AG10803 (cell line): ENCODE measurements around the gene VWA2.

Experiments
- DNase-seq: peaks from one replicate; pipeline ENCODE4 v3.0.0; 2010; ENCODE audit warnings: low read depth
- H3K4me3 ChIP-seq: 2 replicates; pipeline ENCODE4 v1.5.1; 2011; ENCODE audit warnings: mild to moderate bottlenecking, low read length, control low read depth
- TF ChIP-seq, protein P1 (sequence below): conservative IDR thresholded peaks from 2 replicates; pipeline ENCODE4 v1.5.1; 2011; ENCODE audit warnings: mild to moderate bottlenecking, low read length, control low read depth, inconsistent platforms

Gene VWA2

DNA sequence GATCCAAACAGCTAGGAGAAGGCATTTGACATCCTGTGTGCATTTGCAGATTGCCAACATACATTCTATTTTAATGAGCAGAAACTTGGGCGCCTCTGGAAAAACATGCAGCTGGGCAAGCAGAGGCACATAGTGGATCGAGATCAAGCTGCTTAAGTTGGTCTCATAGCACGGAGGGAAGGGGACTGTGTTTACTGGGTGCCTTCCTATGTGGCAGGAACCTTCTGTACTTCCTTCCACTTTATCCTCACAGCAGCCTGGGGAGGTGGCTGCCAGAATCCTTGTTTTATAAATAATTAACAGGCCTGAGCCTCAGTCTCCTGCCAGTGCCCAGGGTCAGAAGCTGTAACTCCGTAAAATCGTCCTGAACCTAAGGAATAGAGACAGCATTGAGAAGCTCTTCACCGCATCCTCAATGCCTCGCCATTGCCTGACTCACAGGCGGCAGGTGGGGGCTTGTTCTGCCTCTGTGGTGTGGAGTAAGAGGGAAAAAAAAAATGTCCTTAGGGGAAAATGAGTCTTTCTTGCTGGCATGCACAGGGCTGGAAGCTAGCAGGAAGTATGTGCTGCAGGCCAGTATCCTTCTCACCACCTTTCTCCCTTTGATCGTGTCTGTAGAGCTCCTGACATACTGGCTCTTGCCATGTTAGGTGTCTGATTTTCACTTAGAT, 6.2 kb downstream of the VWA2 start:
- no peak for DNase-seq
- TF ChIP-seq, protein P1, sequence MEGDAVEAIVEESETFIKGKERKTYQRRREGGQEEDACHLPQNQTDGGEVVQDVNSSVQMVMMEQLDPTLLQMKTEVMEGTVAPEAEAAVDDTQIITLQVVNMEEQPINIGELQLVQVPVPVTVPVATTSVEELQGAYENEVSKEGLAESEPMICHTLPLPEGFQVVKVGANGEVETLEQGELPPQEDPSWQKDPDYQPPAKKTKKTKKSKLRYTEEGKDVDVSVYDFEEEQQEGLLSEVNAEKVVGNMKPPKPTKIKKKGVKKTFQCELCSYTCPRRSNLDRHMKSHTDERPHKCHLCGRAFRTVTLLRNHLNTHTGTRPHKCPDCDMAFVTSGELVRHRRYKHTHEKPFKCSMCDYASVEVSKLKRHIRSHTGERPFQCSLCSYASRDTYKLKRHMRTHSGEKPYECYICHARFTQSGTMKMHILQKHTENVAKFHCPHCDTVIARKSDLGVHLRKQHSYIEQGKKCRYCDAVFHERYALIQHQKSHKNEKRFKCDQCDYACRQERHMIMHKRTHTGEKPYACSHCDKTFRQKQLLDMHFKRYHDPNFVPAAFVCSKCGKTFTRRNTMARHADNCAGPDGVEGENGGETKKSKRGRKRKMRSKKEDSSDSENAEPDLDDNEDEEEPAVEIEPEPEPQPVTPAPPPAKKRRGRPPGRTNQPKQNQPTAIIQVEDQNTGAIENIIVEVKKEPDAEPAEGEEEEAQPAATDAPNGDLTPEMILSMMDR: no peak
- H3K4me3 ChIP-seq: no peak overlapping the region

DNA sequence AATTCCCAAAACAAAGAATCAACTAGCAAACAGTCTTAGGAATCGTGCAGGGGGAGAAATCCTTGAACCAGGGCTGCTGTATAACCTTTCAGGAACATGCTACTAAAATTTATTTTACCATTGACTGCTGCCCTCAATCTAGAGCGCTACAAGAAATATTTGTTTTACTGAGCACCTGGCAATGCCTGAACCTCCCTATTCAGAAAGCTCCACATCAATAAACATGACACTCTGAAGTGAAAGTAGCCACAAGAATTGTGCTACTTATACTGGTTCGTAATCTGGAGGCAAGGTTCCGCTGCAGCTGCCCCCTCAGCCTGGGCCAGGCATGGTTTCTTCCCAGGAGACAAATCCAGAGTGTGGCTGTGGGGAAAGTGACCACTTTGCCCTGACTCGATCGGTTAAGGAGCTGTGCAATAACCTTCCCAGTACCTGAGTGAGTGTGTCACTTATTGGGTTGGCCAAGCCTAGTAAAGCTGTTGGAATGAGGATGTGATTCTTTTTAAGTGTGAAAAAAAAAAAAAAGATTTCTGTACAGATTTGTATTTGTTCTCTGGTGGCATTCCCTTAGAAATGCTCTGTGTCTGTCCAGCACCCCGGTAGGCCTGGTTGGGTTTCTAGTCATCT, 7.7 kb downstream of the VWA2 start:
- DNase-seq: no peak
- TF ChIP-seq, protein P1: no peak
- H3K4me3 ChIP-seq: no peak overlapping the region

DNA sequence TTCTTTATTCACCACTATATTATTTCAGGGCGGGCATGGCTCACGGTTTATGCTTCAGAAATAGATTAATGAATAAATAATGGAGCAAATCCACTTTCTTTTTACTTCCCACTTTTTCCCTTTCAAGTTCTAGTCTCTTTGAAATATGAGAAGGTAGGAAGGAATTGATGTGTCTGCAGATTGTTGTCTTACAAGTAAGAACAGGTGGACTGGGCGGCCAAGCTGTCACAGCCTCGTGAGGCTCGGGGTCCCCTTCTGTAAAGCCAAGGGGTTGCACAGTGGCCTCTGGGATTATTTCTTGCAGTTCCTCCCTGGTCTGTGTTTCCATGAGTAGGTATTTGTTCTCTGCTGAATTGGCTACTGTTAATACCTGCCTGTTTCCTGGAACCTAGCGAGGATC, 11.2 kb downstream of the VWA2 start:
- H3K4me3 ChIP-seq: no peak overlapping the region
- no peak for DNase-seq
- TF ChIP-seq, protein P1: no peak

DNA sequence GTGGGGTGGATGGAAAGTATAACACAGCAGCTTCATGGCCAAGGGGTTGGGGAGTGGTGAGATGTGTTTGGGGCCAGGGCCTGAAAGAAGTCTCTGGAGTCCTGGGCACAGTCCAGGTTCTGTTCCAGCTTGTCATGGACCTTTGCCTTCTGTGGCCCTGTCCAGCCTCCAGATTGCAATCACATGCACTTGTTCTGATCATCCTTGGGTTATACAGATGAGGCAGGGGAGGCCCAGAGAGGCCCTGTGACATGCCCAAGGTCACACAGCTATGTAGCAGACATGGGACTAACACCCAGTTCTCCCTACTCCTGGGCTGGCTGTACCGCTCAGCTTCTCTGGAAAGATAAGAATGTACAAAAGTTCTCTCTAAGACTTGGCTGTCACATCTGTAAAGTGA, 11.7 kb downstream of the VWA2 start:
- TF ChIP-seq, protein P1: no peak
- no peak for DNase-seq
- no peak overlapping the region for H3K4me3 ChIP-seq

DNA sequence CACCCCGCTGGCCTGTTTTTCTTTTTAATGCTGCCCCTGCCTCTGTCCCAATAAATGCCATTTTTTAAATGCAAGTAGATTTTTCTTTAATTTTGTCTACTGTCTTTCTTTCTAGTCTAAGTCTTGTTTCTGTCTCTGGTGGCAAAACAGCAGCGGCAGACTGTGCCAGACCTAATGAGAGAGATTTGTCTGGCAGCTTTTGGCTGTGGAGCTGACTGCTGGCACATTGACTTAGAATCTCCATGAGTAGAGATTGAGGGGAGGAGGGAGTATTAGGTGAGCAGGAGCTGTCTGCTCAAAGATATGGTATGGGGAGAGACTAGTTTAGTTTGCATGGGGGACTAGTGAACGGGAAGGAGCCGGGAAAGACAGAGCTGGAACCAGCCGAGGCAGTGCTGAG, 13.0 kb downstream of the VWA2 start:
- no peak for DNase-seq
- H3K4me3 ChIP-seq: no peak overlapping the region
- TF ChIP-seq, protein P1: no peak

DNA sequence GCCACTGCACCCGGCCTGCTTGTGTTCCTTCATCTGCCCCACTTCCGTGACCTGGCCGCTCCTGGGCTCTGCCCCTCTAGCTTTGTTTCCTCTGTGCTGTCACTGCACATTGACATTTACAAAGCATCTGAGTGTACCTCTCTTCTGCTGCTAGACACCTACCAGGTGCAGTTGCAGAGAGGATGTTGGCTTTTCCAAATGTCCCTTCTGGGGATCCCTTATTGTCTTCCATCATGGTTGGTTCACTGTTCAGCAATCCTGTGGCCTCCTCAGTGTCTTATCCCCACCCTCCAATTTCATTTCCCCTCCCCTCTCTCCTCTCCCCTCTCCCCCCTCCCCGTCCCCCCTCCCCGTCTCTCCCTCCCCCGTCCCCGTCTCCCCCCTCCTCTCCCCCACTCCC, 13.8 kb downstream of the VWA2 start:
- no peak for DNase-seq

DNA sequence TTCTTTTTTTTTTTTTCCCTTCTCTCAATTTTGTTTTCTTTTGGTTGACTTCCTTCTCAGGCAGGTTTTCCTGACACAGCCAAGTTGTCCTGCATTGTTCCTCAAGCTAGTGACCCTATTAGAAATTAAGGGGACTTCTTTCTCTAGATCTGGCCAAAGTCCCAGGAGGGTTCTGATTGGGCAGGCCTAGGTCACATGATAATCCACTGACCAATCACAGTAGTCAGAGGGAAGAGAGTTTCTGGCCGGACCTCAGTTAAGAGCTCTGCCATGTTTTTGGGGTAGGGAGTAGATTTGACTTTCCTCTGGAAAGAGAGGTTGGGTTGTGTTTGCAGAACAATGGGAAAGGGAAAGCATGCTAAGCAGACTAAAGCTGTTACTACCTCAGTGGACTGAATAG, 16.2 kb downstream of the VWA2 start:
- DNase-seq: no peak
- no peak overlapping the region for H3K4me3 ChIP-seq
- TF ChIP-seq, protein P1: no peak

More for the DNA sequence above, 13.8 kb downstream of the VWA2 start:
- H3K4me3 ChIP-seq: no peak overlapping the region
- TF ChIP-seq, protein P1: no peak
